Transverse colon (tissue), 4 donors: ENCODE data around the gene SSX5.
"Not testable (repeated sequence)": the region's sequence is repeated elsewhere in the genome, so short reads cannot be mapped to it uniquely, and the experiment has no call there.

Experiments used
- EP300 ChIP-seq: sonication (generic); formaldehyde crosslinking; IDR thresholded peaks from one replicate; pipeline ENCODE4 v1.6.1; 2017; ENCODE audit warnings: antibody characterized with exemption, low read depth
- POLR2A ChIP-seq: fragments of 450-650 bp; IDR thresholded peaks from one replicate; pipeline ENCODE4 v1.6.1; 2016; ENCODE audit warnings: antibody characterized with exemption, mild to moderate bottlenecking, moderate library complexity
- POLR2AphosphoS5 ChIP-seq, 3 donors: sonication (generic); formaldehyde crosslinking; IDR thresholded peaks; one replicate each; pipeline ENCODE4 v1.6.1; 2016; ENCODE audit warnings: antibody characterized with exemption in 3 of 3
- TF ChIP-seq, protein P1 (sequence below), 5 experiments: fragments of 200-600 bp in 3 of 5; fragments of 450-650 bp in 2 of 5; sonication (generic) in 3 of 5; IDR thresholded peaks; 1 replicate in 2 of 5; 2 replicates in 3 of 5; pipeline ENCODE4 v1.5.1; 2016 to 2017; ENCODE audit warnings: antibody characterized with exemption in 5 of 5, inconsistent platforms in 3 of 5, mild to moderate bottlenecking in 2 of 5, moderate library complexity in 1 of 5

DNA sequence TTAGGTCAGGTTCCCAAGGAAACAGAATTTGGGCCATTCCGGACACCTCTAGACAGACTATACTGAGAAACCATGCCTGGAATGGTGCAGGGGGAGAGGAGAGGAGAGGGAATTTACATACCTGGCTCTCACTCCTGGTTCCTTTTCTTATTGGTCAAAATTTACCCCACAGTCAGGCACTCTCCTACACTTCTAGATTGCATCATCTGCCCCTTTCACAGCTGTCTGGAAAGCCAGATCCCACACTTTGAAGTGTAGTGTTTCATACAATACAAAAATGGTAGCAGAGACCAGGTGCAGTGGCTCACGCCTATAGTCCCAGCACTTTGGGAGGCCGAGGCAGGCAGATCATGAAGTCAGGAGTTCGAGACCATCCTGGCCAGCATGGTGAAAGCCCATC lies 27.6 kb upstream of the SSX5 start:
- TF ChIP-seq POLR2A; POLR2AphosphoS5 (IDR thresholded peaks at IDR 0.05); EP300: not testable (repeated sequence)
- TF ChIP-seq, protein P1, sequence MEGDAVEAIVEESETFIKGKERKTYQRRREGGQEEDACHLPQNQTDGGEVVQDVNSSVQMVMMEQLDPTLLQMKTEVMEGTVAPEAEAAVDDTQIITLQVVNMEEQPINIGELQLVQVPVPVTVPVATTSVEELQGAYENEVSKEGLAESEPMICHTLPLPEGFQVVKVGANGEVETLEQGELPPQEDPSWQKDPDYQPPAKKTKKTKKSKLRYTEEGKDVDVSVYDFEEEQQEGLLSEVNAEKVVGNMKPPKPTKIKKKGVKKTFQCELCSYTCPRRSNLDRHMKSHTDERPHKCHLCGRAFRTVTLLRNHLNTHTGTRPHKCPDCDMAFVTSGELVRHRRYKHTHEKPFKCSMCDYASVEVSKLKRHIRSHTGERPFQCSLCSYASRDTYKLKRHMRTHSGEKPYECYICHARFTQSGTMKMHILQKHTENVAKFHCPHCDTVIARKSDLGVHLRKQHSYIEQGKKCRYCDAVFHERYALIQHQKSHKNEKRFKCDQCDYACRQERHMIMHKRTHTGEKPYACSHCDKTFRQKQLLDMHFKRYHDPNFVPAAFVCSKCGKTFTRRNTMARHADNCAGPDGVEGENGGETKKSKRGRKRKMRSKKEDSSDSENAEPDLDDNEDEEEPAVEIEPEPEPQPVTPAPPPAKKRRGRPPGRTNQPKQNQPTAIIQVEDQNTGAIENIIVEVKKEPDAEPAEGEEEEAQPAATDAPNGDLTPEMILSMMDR (IDR thresholded peaks at IDR 0.05) = not testable (repeated sequence)
